Neural progenitor cell (in vitro differentiated cells): ENCODE data around the gene IBTK. TPM values are rescaled to one million over a fixed set of nuclear protein-coding genes. Genes with fewer than 3 reads are reported as not detected.

Experiments
- DNase-seq: peaks from one replicate; pipeline ENCODE4 v3.0.0-alpha.2; 2016; ENCODE audit warnings: low spot score
- H2AFZ ChIP-seq: fragments of 200-600 bp; sonication (generic); replicated peaks from 2 replicates; pipeline ENCODE4 v1.6.1; 2016; ENCODE audit warnings: antibody characterized with exemption
- H3F3A ChIP-seq: fragments of 200-600 bp; sonication (generic); 2 replicates; pipeline ENCODE4 v1.6.1; 2016; ENCODE audit warnings: antibody characterized with exemption, low read depth
- H3K27ac ChIP-seq: fragments of 200-600 bp; sonication (generic); 2 replicates; pipeline ENCODE4 v1.5.1; 2016; ENCODE audit warnings: mild to moderate bottlenecking
- H3K27me3 ChIP-seq: fragments of 200-600 bp; sonication (generic); 2 replicates; pipeline ENCODE4 v1.6.1; 2016; ENCODE audit warnings: mild to moderate bottlenecking, moderate library complexity
- H3K36me3 ChIP-seq: fragments of 200-600 bp; sonication (generic); 2 replicates; pipeline ENCODE4 v1.5.1; 2016
- H3K4me1 ChIP-seq: fragments of 200-600 bp; sonication (generic); 2 replicates; pipeline ENCODE4 v1.6.1; 2016; ENCODE audit warnings: mixed run types
- H3K4me2 ChIP-seq: fragments of 200-600 bp; sonication (generic); 2 replicates; pipeline ENCODE4 v1.6.1; 2016
- H3K4me3 ChIP-seq: fragments of 200-600 bp; sonication (generic); 2 replicates; pipeline ENCODE4 v1.5.1; 2016
- H3K79me2 ChIP-seq: fragments of 200-600 bp; sonication (generic); 2 replicates; pipeline ENCODE4 v1.6.1; 2016; ENCODE audit warnings: low read depth
- H3K9ac ChIP-seq: fragments of 200-600 bp; sonication (generic); 2 replicates; pipeline ENCODE4 v1.6.1; 2016
- H3K9me3 ChIP-seq: fragments of 200-600 bp; sonication (generic); 2 replicates; pipeline ENCODE4 v1.5.1; 2016; ENCODE audit warnings: low read depth
- H4K20me1 ChIP-seq: fragments of 200-600 bp; sonication (generic); 2 replicates; pipeline ENCODE4 v1.6.1; 2016; ENCODE audit warnings: low read depth
- H3K27ac Mint-ChIP-seq: 3 replicates; pipeline ENCODE4 v1.8.0; 2021; ENCODE audit warnings: mixed read lengths
- H3K27me3 Mint-ChIP-seq: 2 replicates; pipeline ENCODE4 v1.8.0; 2022; ENCODE audit warnings: low read depth, mild to moderate bottlenecking, inconsistent platforms, moderate library complexity, mixed read lengths; ENCODE audit not compliant: insufficient read depth
- H3K36me3 Mint-ChIP-seq: 3 replicates; pipeline ENCODE4 v1.8.0; 2021; ENCODE audit warnings: mixed read lengths
- H3K4me1 Mint-ChIP-seq: 3 replicates; pipeline ENCODE4 v1.8.0; 2021; ENCODE audit warnings: mixed read lengths
- H3K4me3 Mint-ChIP-seq: 3 replicates; pipeline ENCODE4 v1.8.0; 2021; ENCODE audit warnings: mild to moderate bottlenecking, moderate library complexity, mixed read lengths
- H3K9me3 Mint-ChIP-seq: 3 replicates; pipeline ENCODE4 v1.8.0; 2020; ENCODE audit warnings: mixed read lengths
- CTCF ChIP-seq: fragments of 200-600 bp; sonication (generic); IDR thresholded peaks from 2 replicates; pipeline ENCODE4 v1.5.1; 2017; ENCODE audit warnings: antibody characterized with exemption, mild to moderate bottlenecking
- EZH2 ChIP-seq: fragments of 200-600 bp; sonication (generic); IDR thresholded peaks from 2 replicates; pipeline ENCODE4 v1.6.1; 2017; ENCODE audit warnings: antibody characterized with exemption, mild to moderate bottlenecking, moderate library complexity
- EZH2phosphoT487 ChIP-seq: fragments of 200-600 bp; sonication (generic); IDR thresholded peaks from 2 replicates; pipeline ENCODE4 v1.6.1; 2017; ENCODE audit warnings: antibody characterized with exemption
- total RNA-seq: library from RNA; depleted of rRNA; stranded (reverse); fragments of >200 nt; gene quantifications from 2 replicates; pipeline ENCODE4 v1.2.3, GENCODE V29; 2015; ENCODE audit warnings: low replicate concordance

IBTK gene
- total RNA-seq, 1 donor from 2014 or later, result 33.7 TPM

- Histone ChIP-seq H3K4me1 (peaks cover 16% of the 10 kb centered on the region), H3K36me3 (no peaks in the 10 kb centered on the region), H3F3A (peaks cover 32% of the 10 kb centered on the region), H3K4me3 (no peak overlapping the region), H3K4me2 (no peak overlapping the region), H2AFZ (no peak overlapping the region), H4K20me1 (peaks cover 5% of the 10 kb centered on the region), H3K9me3 (no peaks in the 10 kb centered on the region), H3K79me2 (peaks cover 25% of the 10 kb centered on the region), H3K27me3 (no peaks in the 10 kb centered on the region), H3K27ac (no peak overlapping the region), H3K9ac (no peak overlapping the region)
- Mint-ChIP-seq H3K4me1 (peaks cover 34% of the 10 kb centered on the region), H3K27ac (peak overlapping the region; percentile 74), H3K36me3 (peaks cover 12% of the 10 kb centered on the region), H3K9me3 (peaks cover under 1% of the 10 kb centered on the region), H3K27me3 (peaks cover 9% of the 10 kb centered on the region), H3K4me3 (peak overlapping the region; percentile 6)
- DNase-seq, result no peak
- no peak for TF ChIP-seq EZH2
- no peak for TF ChIP-seq EZH2phosphoT487
- no peak for TF ChIP-seq CTCF
Observed at GRCh38 chr6:82249381-82250253, 2.1 kb upstream of the IBTK start.

GRCh38 chr6:82248273-82248735 is 760 bp upstream of the IBTK start:
- no peak overlapping the region for H3K9ac ChIP-seq
- H3K79me2 ChIP-seq, result peaks cover 38% of the 10 kb centered on the region
- Mint-ChIP-seq H3K9me3 (peaks cover 6% of the 10 kb centered on the region), H3K4me3 (peak overlapping the region; percentile 98), H3K4me1 (peaks cover 38% of the 10 kb centered on the region), H3K36me3 (peaks cover 24% of the 10 kb centered on the region), H3K27ac (peak overlapping the region; percentile 98), H3K27me3 (peaks cover 8% of the 10 kb centered on the region)
- no peak overlapping the region for H3K27ac ChIP-seq
- H3K4me2 ChIP-seq, result peak overlapping the region; percentile 91
- peak overlapping the region; percentile 94 for H2AFZ ChIP-seq
- TF ChIP-seq EZH2phosphoT487 (no peak), EZH2 (no peak), CTCF (no peak)
- H3K36me3 ChIP-seq, result no peaks in the 10 kb centered on the region
- peak; percentile 55 for DNase-seq
- H3K4me3 ChIP-seq, result peak overlapping the region; percentile 77
- H3K27me3 ChIP-seq, result no peaks in the 10 kb centered on the region
- peaks cover 32% of the 10 kb centered on the region for H3F3A ChIP-seq
- no peaks in the 10 kb centered on the region for H3K9me3 ChIP-seq
- H4K20me1 ChIP-seq, result peaks cover 5% of the 10 kb centered on the region
- H3K4me1 ChIP-seq, result peaks cover 22% of the 10 kb centered on the region

- Histone ChIP-seq H2AFZ (peak overlapping the region; percentile 94), H3F3A (peaks cover 28% of the 10 kb centered on the region), H4K20me1 (peaks cover 5% of the 10 kb centered on the region), H3K27me3 (no peaks in the 10 kb centered on the region), H3K36me3 (no peaks in the 10 kb centered on the region), H3K9me3 (no peaks in the 10 kb centered on the region), H3K4me1 (peaks cover 22% of the 10 kb centered on the region), H3K4me2 (peak overlapping the region; percentile 91), H3K79me2 (peaks cover 50% of the 10 kb centered on the region), H3K27ac (peak overlapping the region; percentile 77), H3K4me3 (peak overlapping the region; percentile 77), H3K9ac (peak overlapping the region; percentile 33)
- peaks cover 11% of the 10 kb centered on the region for H3K9me3 Mint-ChIP-seq
- no peak for TF ChIP-seq EZH2phosphoT487
- peak; percentile 22 for TF ChIP-seq CTCF
- H3K4me3 Mint-ChIP-seq, result peak overlapping the region; percentile 98
- peaks cover 34% of the 10 kb centered on the region for H3K4me1 Mint-ChIP-seq
- peaks cover 28% of the 10 kb centered on the region for H3K36me3 Mint-ChIP-seq
- H3K27ac Mint-ChIP-seq, result peak overlapping the region; percentile 98
- DNase-seq, result peak; percentile 88
- peaks cover 6% of the 10 kb centered on the region for H3K27me3 Mint-ChIP-seq
Observed at GRCh38 chr6:82246802-82247504, 591 bp downstream of the IBTK start.
